A673 (cell line): Measurements from ENCODE around the gene PSMB3. TPM values are rescaled to one million over a fixed set of nuclear protein-coding genes. Genes with fewer than 3 reads are reported as not detected.
A peak's percentile ranks its signal among the peaks of the same experiment; 100 is the strongest.

ENCODE experiments used
- BruUV-seq: library from RNA; stranded (reverse); fragments of 400-500 nt; replicated peaks from 2 replicates; lab custom pipeline; 2021; lab: Mats Ljungman, UMichigan
- CTCF ChIA-PET: fragments of 300-600 bp; sonication (Branson Sonifier 250); formaldehyde crosslinking; loops from one replicate; lab custom pipeline; 2022; ENCODE audit warnings: antibody characterized with exemption; lab: Charles Lee
- POLR2A ChIA-PET: fragments of 300-600 bp; sonication (Branson Sonifier 250); formaldehyde crosslinking; loops from one replicate; lab custom pipeline; 2022; ENCODE audit warnings: antibody characterized with exemption; ENCODE audit not compliant: low non-redundant PET; lab: Charles Lee
- DNase-seq: peaks from one replicate; pipeline ENCODE4 v3.0.0-alpha.2; 2015; ENCODE audit warnings: low spot score
- H3K27ac ChIP-seq: fragments of 200-600 bp; sonication (generic); 2 replicates; pipeline ENCODE4 v1.5.1; 2016; ENCODE audit warnings: mixed run types, low read depth, mild to moderate bottlenecking, mixed read lengths, antibody characterized with exemption, low read length; ENCODE audit not compliant: poor library complexity, severe bottlenecking
- H3K27me3 ChIP-seq: fragments of 200-600 bp; sonication (generic); replicated peaks from 2 replicates; pipeline ENCODE4 v1.6.1; 2017; ENCODE audit warnings: mixed run types, low read depth, mild to moderate bottlenecking, mixed read lengths, antibody characterized with exemption, low read length; ENCODE audit not compliant: insufficient read depth, poor library complexity
- H3K36me3 ChIP-seq: fragments of 200-600 bp; sonication (generic); 2 replicates; pipeline ENCODE4 v1.6.1; 2016; ENCODE audit warnings: mixed run types, mild to moderate bottlenecking, mixed read lengths, antibody characterized with exemption, low read length; ENCODE audit not compliant: insufficient read depth, poor library complexity, severe bottlenecking
- H3K4me1 ChIP-seq: fragments of 200-600 bp; sonication (generic); 2 replicates; pipeline ENCODE4 v1.6.1; 2017; ENCODE audit warnings: mixed run types, mild to moderate bottlenecking, mixed read lengths, antibody characterized with exemption, low read length; ENCODE audit not compliant: insufficient read depth, poor library complexity, severe bottlenecking
- H3K4me3 ChIP-seq: fragments of 200-600 bp; sonication (generic); 2 replicates; pipeline ENCODE4 v1.5.1; 2016; ENCODE audit warnings: low read depth, mixed run types, mild to moderate bottlenecking, mixed read lengths, low read length; ENCODE audit not compliant: poor library complexity, severe bottlenecking
- H3K9me3 ChIP-seq: fragments of 200-600 bp; sonication (generic); 2 replicates; pipeline ENCODE4 v1.6.1; 2016; ENCODE audit warnings: mixed run types, low read depth, mild to moderate bottlenecking, mixed read lengths, antibody characterized with exemption, low read length; ENCODE audit not compliant: poor library complexity, severe bottlenecking
- EZH2 ChIP-seq: fragments of 200-600 bp; sonication (generic); IDR thresholded peaks from 2 replicates; pipeline ENCODE4 v1.6.1; 2017; ENCODE audit warnings: borderline replicate concordance, low read depth, mild to moderate bottlenecking, mixed read lengths, antibody characterized with exemption, low read length; ENCODE audit not compliant: poor library complexity, severe bottlenecking
- intact Hi-C: fragments of 100-400 bp; cut with micrococcal nuclease; formaldehyde crosslinking; loops from one replicate; pipeline ENCODE4 v1.10.0; 2022; ENCODE audit not compliant: unreplicated experiment
- total RNA-seq: library from RNA; stranded (reverse); gene quantifications from 2 replicates; pipeline ENCODE4 v1.2.3, GENCODE V29; 2021
- TF ChIP-seq, protein P1 (sequence below): fragments of 300-800, 200-600 bp; sonication (generic); conservative IDR thresholded peaks from 2 replicates; pipeline ENCODE4 v1.5.1; 2017; ENCODE audit warnings: low read depth, mild to moderate bottlenecking, antibody characterized with exemption, low read length, moderate library complexity, mixed read lengths

Gene PSMB3
- total RNA-seq, 1 experiment from 2014 or later: 217 TPM

DNA sequence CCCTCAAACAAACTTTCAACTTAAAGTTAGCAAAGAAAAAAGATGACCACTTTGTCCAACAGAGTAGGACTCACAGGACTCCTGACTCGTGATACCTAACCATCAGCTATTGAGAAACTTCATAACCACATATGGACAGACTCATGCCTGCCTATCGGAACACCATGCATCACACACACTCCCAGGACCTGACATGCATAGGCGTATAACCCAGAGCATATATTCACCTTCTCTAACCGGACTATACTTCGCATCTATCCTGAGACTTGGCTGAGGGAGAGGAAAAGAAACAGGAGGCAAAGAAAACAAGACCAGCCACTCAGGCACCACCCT lies 44.6 kb downstream of the PSMB3 start:
- DNase-seq: no peak
- Histone ChIP-seq H3K27me3 (no peaks in the 10 kb centered on the region), H3K27ac (no peak overlapping the region), H3K36me3 (no peaks in the 10 kb centered on the region), H3K4me3 (no peak overlapping the region), H3K4me1 (no peaks in the 10 kb centered on the region), H3K9me3 (no peaks in the 10 kb centered on the region)
- CTCF ChIA-PET: no interaction called here
- POLR2A ChIA-PET: no interaction called here
- intact Hi-C loops: no loop called here
- no peak for TF ChIP-seq EZH2
- TF ChIP-seq, protein P1, sequence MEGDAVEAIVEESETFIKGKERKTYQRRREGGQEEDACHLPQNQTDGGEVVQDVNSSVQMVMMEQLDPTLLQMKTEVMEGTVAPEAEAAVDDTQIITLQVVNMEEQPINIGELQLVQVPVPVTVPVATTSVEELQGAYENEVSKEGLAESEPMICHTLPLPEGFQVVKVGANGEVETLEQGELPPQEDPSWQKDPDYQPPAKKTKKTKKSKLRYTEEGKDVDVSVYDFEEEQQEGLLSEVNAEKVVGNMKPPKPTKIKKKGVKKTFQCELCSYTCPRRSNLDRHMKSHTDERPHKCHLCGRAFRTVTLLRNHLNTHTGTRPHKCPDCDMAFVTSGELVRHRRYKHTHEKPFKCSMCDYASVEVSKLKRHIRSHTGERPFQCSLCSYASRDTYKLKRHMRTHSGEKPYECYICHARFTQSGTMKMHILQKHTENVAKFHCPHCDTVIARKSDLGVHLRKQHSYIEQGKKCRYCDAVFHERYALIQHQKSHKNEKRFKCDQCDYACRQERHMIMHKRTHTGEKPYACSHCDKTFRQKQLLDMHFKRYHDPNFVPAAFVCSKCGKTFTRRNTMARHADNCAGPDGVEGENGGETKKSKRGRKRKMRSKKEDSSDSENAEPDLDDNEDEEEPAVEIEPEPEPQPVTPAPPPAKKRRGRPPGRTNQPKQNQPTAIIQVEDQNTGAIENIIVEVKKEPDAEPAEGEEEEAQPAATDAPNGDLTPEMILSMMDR: no peak
- no TSS peak for BruUV-seq

DNA sequence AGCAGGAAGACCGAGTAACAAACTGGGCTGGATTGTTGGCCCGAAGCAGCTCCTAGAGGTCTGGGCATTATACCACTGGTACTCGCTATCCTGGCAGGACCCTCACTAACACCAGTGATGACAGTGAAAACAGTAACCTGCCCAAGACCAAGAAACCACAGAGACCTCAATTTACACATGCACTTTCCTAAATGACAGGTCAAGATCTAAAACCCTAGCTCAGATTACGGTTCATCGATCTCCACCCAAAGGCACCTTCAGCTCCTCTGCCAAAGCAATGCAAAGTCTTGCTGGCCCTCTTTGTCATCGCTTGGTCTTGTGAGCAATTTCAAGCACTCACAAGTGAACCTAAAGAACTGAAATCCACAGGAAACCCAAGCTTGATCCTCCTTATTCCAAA lies 45.3 kb downstream of the PSMB3 start:
- no peak for DNase-seq
- CTCF ChIA-PET: no interaction called here
- TF ChIP-seq EZH2: no peak
- TF ChIP-seq, protein P1: no peak
- H3K4me3 ChIP-seq: peak overlapping the region; percentile 69
- no peaks in the 10 kb centered on the region for H3K36me3 ChIP-seq
- POLR2A ChIA-PET: no interaction called here
- no TSS peak for BruUV-seq
- H3K27me3 ChIP-seq: no peaks in the 10 kb centered on the region
- H3K9me3 ChIP-seq: no peaks in the 10 kb centered on the region
- no peaks in the 10 kb centered on the region for H3K4me1 ChIP-seq
- no peak overlapping the region for H3K27ac ChIP-seq
- intact Hi-C loops: no loop called here

GRCh38 chr17:38798614-38799500 lies 46.3 kb downstream of the PSMB3 start:
- TF ChIP-seq, protein P1: no peak
- no peak for TF ChIP-seq EZH2
- BruUV-seq: no TSS peak
- peak; percentile 19 for DNase-seq
- CTCF ChIA-PET: interaction anchor here (0.6 kb wide), 1 partner anchor 351 kb away, joined by 3 read pairs; no protein-coding TSS in a partner anchor
- Histone ChIP-seq H3K4me3 (peak overlapping the region; percentile 69), H3K4me1 (no peaks in the 10 kb centered on the region), H3K36me3 (no peaks in the 10 kb centered on the region), H3K9me3 (no peaks in the 10 kb centered on the region), H3K27ac (peak overlapping the region; percentile 78), H3K27me3 (no peaks in the 10 kb centered on the region)
- intact Hi-C loops: no loop called here
- POLR2A ChIA-PET: interaction anchor here (0.6 kb wide), 2 partner anchors 401 to 1013 kb away, joined by 3 read pairs; partner anchors contain the start of gene RPL19
